IMR-90 (cell line): ENCODE results near the gene SFTA2. TPM values are rescaled to one million over a fixed set of nuclear protein-coding genes. Genes with fewer than 3 reads are reported as not detected.

ENCODE experiments used
- ATAC-seq: fragments of 200-7000 bp; cut with Tn5 transposase; 2 replicates; pipeline ENCODE4 v1.9.1; 2020; ENCODE audit warnings: low read depth, mild to moderate bottlenecking, moderate library complexity
- BruUV-seq: library from RNA; stranded (reverse); fragments of 400-500 nt; replicated peaks from 2 replicates; lab custom pipeline; 2021; lab: Mats Ljungman, UMichigan
- CTCF ChIA-PET: fragments of 300-600 bp; formaldehyde crosslinking; extraction: SDS; loops from one replicate; lab custom pipeline; 2021; ENCODE audit warnings: antibody characterized with exemption; lab: Yijun Ruan, JAX
- POLR2A ChIA-PET: fragments of 300-600 bp; sonication (Branson Sonifier 250); formaldehyde crosslinking; loops from one replicate; lab custom pipeline; 2022; ENCODE audit warnings: antibody characterized with exemption; ENCODE audit not compliant: unreplicated experiment; lab: Charles Lee
- DNase-seq: peaks from one replicate; pipeline ENCODE4 v3.0.0; 2013
- H2AFZ ChIP-seq: replicated peaks from 2 replicates; pipeline ENCODE3; 2013; ENCODE audit warnings: low read length, mild to moderate bottlenecking; ENCODE audit not compliant: poor library complexity
- H2AK5ac ChIP-seq: 2 replicates; pipeline ENCODE4 v1.6.1; 2013; ENCODE audit warnings: low read depth, low read length, inconsistent platforms
- H2AK9ac ChIP-seq: replicated peaks from 2 replicates; pipeline ENCODE3; 2013; ENCODE audit warnings: mild to moderate bottlenecking, low read depth, low read length, moderate library complexity; ENCODE audit not compliant: poor library complexity
- H2BK120ac ChIP-seq: 2 replicates; pipeline ENCODE4 v1.6.1; 2013; ENCODE audit warnings: low read depth, low read length, inconsistent platforms
- H2BK15ac ChIP-seq: 3 replicates; pipeline ENCODE4 v1.6.1; 2013; ENCODE audit warnings: low read depth, low read length, inconsistent platforms
- H2BK20ac ChIP-seq: 2 replicates; pipeline ENCODE4 v1.6.1; 2013; ENCODE audit warnings: low read depth, mild to moderate bottlenecking, inconsistent platforms, low read length, moderate library complexity
- H2BK5ac ChIP-seq: 2 replicates; pipeline ENCODE4 v1.6.1; 2013; ENCODE audit warnings: mild to moderate bottlenecking, low read depth, low read length, inconsistent platforms; ENCODE audit not compliant: poor library complexity, severe bottlenecking
- H3K14ac ChIP-seq: replicated peaks from 2 replicates; pipeline ENCODE4 v1.6.1; 2013; ENCODE audit warnings: low read depth, low read length, inconsistent platforms
- H3K18ac ChIP-seq: 2 replicates; pipeline ENCODE4 v1.6.1; 2013; ENCODE audit warnings: low read depth, low read length, control low read depth
- H3K23ac ChIP-seq: 2 replicates; pipeline ENCODE4 v1.6.1; 2013; ENCODE audit warnings: low read depth, low read length, inconsistent platforms
- H3K27ac ChIP-seq: 2 replicates; pipeline ENCODE4 v1.5.1; 2013; ENCODE audit warnings: mild to moderate bottlenecking, control low read depth, low read length; ENCODE audit not compliant: insufficient read depth
- H3K27me3 ChIP-seq: 2 replicates; pipeline ENCODE4 v1.6.1; 2013; ENCODE audit warnings: low read length; ENCODE audit not compliant: control insufficient read depth, insufficient read depth
- H3K36me3 ChIP-seq: 2 replicates; pipeline ENCODE4 v1.6.1; 2013; ENCODE audit warnings: low read length, mixed read lengths; ENCODE audit not compliant: control insufficient read depth, insufficient read depth
- H3K4ac ChIP-seq: 2 replicates; pipeline ENCODE4 v1.6.1; 2013; ENCODE audit warnings: low read depth, low read length, inconsistent platforms
- H3K4me1 ChIP-seq: 2 replicates; pipeline ENCODE4 v1.6.1; 2013; ENCODE audit warnings: low read length, mixed read lengths; ENCODE audit not compliant: control insufficient read depth, insufficient read depth
- H3K4me2 ChIP-seq: 2 replicates; pipeline ENCODE4 v1.6.1; 2013; ENCODE audit warnings: low read depth, mild to moderate bottlenecking, control low read depth, low read length, moderate library complexity
- H3K4me3 ChIP-seq: 2 replicates; pipeline ENCODE4 v1.5.1; 2013; ENCODE audit warnings: low read depth, mild to moderate bottlenecking, control low read depth, low read length, moderate library complexity; ENCODE audit not compliant: insufficient read depth
- H3K56ac ChIP-seq: 2 replicates; pipeline ENCODE4 v1.6.1; 2013; ENCODE audit warnings: low read length, inconsistent platforms; ENCODE audit not compliant: insufficient read depth; ENCODE audit errors: extremely low read depth
- H3K79me1 ChIP-seq, 2 experiments: 2 replicates each; pipeline ENCODE4 v1.6.1; 2013; ENCODE audit warnings: low read length in 2 of 2, inconsistent platforms in 1 of 2, low read depth in 1 of 2
- H3K9ac ChIP-seq: 2 replicates; pipeline ENCODE4 v1.6.1; 2013; ENCODE audit warnings: low read depth, low read length, control low read depth
- H3K9me1 ChIP-seq: 2 replicates; pipeline ENCODE4 v1.6.1; 2013; ENCODE audit warnings: low read length, inconsistent platforms; ENCODE audit not compliant: insufficient read depth
- H3K9me3 ChIP-seq: 2 replicates; pipeline ENCODE4 v1.6.1; 2013; ENCODE audit warnings: low read length; ENCODE audit not compliant: control insufficient read depth, insufficient read depth
- H4K20me1 ChIP-seq: 2 replicates; pipeline ENCODE4 v1.6.1; 2013; ENCODE audit warnings: low read length, inconsistent platforms; ENCODE audit not compliant: insufficient read depth
- H4K5ac ChIP-seq: 2 replicates; pipeline ENCODE4 v1.6.1; 2013; ENCODE audit warnings: mild to moderate bottlenecking, low read depth, low read length, control low read depth
- H4K8ac ChIP-seq, 2 experiments: 2 replicates each; pipeline ENCODE4 v1.6.1; 2013; ENCODE audit warnings: low read depth in 2 of 2, low read length in 2 of 2, control low read depth in 1 of 2, inconsistent platforms in 1 of 2
- H4K91ac ChIP-seq: 2 replicates; pipeline ENCODE4 v1.6.1; 2013; ENCODE audit warnings: low read depth, low read length, inconsistent platforms; ENCODE audit not compliant: insufficient read depth
- BHLHE40 ChIP-seq: fragments of 150-350 bp; IDR thresholded peaks from 2 replicates; pipeline ENCODE4 v1.6.1; 2016; ENCODE audit warnings: mild to moderate bottlenecking, low read depth, low read length
- CEBPB ChIP-seq: IDR thresholded peaks from 2 replicates; pipeline ENCODE4 v1.6.1; 2012; ENCODE audit warnings: low read depth, low read length, improper control_type of control experiment
- CHD1 ChIP-seq: IDR thresholded peaks from 2 replicates; pipeline ENCODE4 v1.6.1; 2012; ENCODE audit warnings: low read depth, low read length, improper control_type of control experiment
- ELK1 ChIP-seq: fragments of 150-350 bp; IDR thresholded peaks from 2 replicates; pipeline ENCODE4 v1.6.1; 2016; ENCODE audit warnings: low read depth, mild to moderate bottlenecking, low read length, moderate library complexity, borderline replicate concordance
- FOS ChIP-seq: fragments of 150-350 bp; IDR thresholded peaks from 2 replicates; pipeline ENCODE4 v1.6.1; 2016; ENCODE audit warnings: low read depth, low read length
- MAFK ChIP-seq: IDR thresholded peaks from 2 replicates; pipeline ENCODE4 v1.6.1; 2012; ENCODE audit warnings: low read depth, low read length, improper control_type of control experiment
- MAZ ChIP-seq: IDR thresholded peaks from 2 replicates; pipeline ENCODE4 v1.6.1; 2012; ENCODE audit warnings: low read depth, mild to moderate bottlenecking, low read length, improper control_type of control experiment, moderate library complexity, borderline replicate concordance
- MXI1 ChIP-seq: IDR thresholded peaks from 2 replicates; pipeline ENCODE4 v1.6.1; 2012; ENCODE audit warnings: low read depth, mild to moderate bottlenecking, low read length, moderate library complexity, borderline replicate concordance
- NFE2L2 ChIP-seq: fragments of 150-350 bp; IDR thresholded peaks from 2 replicates; pipeline ENCODE4 v1.6.1; 2016; ENCODE audit warnings: low read depth, mild to moderate bottlenecking, low read length
- POLR2A ChIP-seq: IDR thresholded peaks from 2 replicates; pipeline ENCODE4 v1.6.1; 2012; ENCODE audit warnings: mild to moderate bottlenecking, low read depth, low read length
- RAD21 ChIP-seq: IDR thresholded peaks from 2 replicates; pipeline ENCODE4 v1.6.1; 2012; ENCODE audit warnings: low read length, improper control_type of control experiment
- RCOR1 ChIP-seq: IDR thresholded peaks from 2 replicates; pipeline ENCODE4 v1.6.1; 2012; ENCODE audit warnings: mild to moderate bottlenecking, low read length, improper control_type of control experiment; ENCODE audit not compliant: insufficient replicate concordance
- RFX5 ChIP-seq: IDR thresholded peaks from 2 replicates; pipeline ENCODE4 v1.8.0; 2012; ENCODE audit warnings: low read depth, mild to moderate bottlenecking, low read length, moderate library complexity
- SMC3 ChIP-seq: fragments of 150-350 bp; IDR thresholded peaks from 2 replicates; pipeline ENCODE4 v1.6.1; 2016; ENCODE audit warnings: low read depth, mild to moderate bottlenecking, antibody characterized with exemption, low read length, moderate library complexity
- WGBS, 2 experiments: methylation state at CpG; one replicate each; pipeline versions ENCODE4 v1.1.5 to v1.1.7; 2013; ENCODE audit warnings: missing lambda C conversion rate in 2 of 2; ENCODE audit not compliant: insufficient read length in 1 of 2; ENCODE audit errors: extremely low coverage in 2 of 2; 5-methylcytosine and 5-hydroxymethylcytosine counted together
- dilution Hi-C: fragments of 300-500 bp; cut with HindIII; formaldehyde crosslinking; loops from one replicate; pipeline ENCODE4 v1.14.3; 2018; ENCODE audit warnings: low sequenced_read_pairs; ENCODE audit not compliant: unreplicated experiment
- in situ Hi-C: fragments of 300-500 bp; cut with MboI; formaldehyde crosslinking; loops from 3 replicates; pipeline ENCODE4 v1.14.3; 2019; ENCODE audit warnings: low sequenced_read_pairs, inconsistent platforms, mixed read lengths
- intact Hi-C: fragments of 100-400 bp; cut with micrococcal nuclease; formaldehyde crosslinking; loops from 2 replicates; pipeline ENCODE4 v1.10.0; 2022
- polyA plus RNA-seq, 3 experiments: library from polyadenylated mRNA; depleted of rRNA; stranded (reverse); fragments of >200 nt; gene quantifications; 2 replicates each; pipeline ENCODE4 v1.2.3, GENCODE V29; 2012; ENCODE audit warnings: low replicate concordance in 1 of 3
- total RNA-seq: library from RNA; depleted of rRNA; stranded (reverse); fragments of >200 nt; gene quantifications from 2 replicates; pipeline ENCODE4 v1.2.3, GENCODE V29; 2012
- TF ChIP-seq, protein P1 (sequence below): conservative IDR thresholded peaks from 2 replicates; pipeline ENCODE4 v1.5.1; 2012; ENCODE audit warnings: mild to moderate bottlenecking, low read depth, low read length, improper control_type of control experiment
- TF ChIP-seq, protein P2 (sequence below): fragments of 150-350 bp; IDR thresholded peaks from 2 replicates; pipeline ENCODE4 v1.6.1; 2017; ENCODE audit warnings: mild to moderate bottlenecking, antibody characterized with exemption, low read length, low read depth

The SFTA2 gene
- total and polyA plus RNA-seq, 2 of the 4 experiments (the other 2 are of a cell fraction): not detected

GRCh38 chr6:30972816-30973215 is 40.8 kb upstream of the SFTA2 start:
- H3K9me3 ChIP-seq: no peaks in the 10 kb centered on the region
- H3K4me3 ChIP-seq: no peak overlapping the region
- no peak overlapping the region for H2BK20ac ChIP-seq
- H3K9ac ChIP-seq: no peak overlapping the region
- ATAC-seq (no peak), DNase-seq (no peak)
- H3K27ac ChIP-seq: no peak overlapping the region
- H3K36me3 ChIP-seq: no peaks in the 10 kb centered on the region
- BruUV-seq: no TSS peak
- H3K9me1 ChIP-seq: no peaks in the 10 kb centered on the region
- no peak overlapping the region for H2BK5ac ChIP-seq
- no peaks in the 10 kb centered on the region for H3K4me1 ChIP-seq
- WGBS, 2 experiments: no CpG with 5 or more reads among the region's 4 CpGs
- in situ Hi-C loops: no loop called here
- H2BK15ac ChIP-seq: no peak overlapping the region
- H4K20me1 ChIP-seq: no peaks in the 10 kb centered on the region
- H3K27me3 ChIP-seq: peaks cover 19% of the 10 kb centered on the region
- no peak overlapping the region for H4K5ac ChIP-seq
- H4K8ac ChIP-seq: no peak overlapping the region
- POLR2A ChIA-PET: no interaction called here
- no peak overlapping the region for H3K18ac ChIP-seq
- intact Hi-C loops: no loop called here
- H3K23ac ChIP-seq: no peak overlapping the region
- H4K91ac ChIP-seq: no peak overlapping the region
- no peak overlapping the region for H3K4ac ChIP-seq
- CTCF ChIA-PET: no interaction called here
- dilution Hi-C loops: no loop called here
- H3K56ac ChIP-seq: no peak overlapping the region
- TF ChIP-seq MAZ: no peak
- TF ChIP-seq MAFK: no peak
- TF ChIP-seq RFX5: no peak
- no peak for TF ChIP-seq POLR2A
- TF ChIP-seq, protein P1, sequence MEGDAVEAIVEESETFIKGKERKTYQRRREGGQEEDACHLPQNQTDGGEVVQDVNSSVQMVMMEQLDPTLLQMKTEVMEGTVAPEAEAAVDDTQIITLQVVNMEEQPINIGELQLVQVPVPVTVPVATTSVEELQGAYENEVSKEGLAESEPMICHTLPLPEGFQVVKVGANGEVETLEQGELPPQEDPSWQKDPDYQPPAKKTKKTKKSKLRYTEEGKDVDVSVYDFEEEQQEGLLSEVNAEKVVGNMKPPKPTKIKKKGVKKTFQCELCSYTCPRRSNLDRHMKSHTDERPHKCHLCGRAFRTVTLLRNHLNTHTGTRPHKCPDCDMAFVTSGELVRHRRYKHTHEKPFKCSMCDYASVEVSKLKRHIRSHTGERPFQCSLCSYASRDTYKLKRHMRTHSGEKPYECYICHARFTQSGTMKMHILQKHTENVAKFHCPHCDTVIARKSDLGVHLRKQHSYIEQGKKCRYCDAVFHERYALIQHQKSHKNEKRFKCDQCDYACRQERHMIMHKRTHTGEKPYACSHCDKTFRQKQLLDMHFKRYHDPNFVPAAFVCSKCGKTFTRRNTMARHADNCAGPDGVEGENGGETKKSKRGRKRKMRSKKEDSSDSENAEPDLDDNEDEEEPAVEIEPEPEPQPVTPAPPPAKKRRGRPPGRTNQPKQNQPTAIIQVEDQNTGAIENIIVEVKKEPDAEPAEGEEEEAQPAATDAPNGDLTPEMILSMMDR: no peak
- no peak for TF ChIP-seq RCOR1
- TF ChIP-seq, protein P2, sequence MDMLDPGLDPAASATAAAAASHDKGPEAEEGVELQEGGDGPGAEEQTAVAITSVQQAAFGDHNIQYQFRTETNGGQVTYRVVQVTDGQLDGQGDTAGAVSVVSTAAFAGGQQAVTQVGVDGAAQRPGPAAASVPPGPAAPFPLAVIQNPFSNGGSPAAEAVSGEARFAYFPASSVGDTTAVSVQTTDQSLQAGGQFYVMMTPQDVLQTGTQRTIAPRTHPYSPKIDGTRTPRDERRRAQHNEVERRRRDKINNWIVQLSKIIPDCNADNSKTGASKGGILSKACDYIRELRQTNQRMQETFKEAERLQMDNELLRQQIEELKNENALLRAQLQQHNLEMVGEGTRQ: no peak
- no peak for TF ChIP-seq FOS
- TF ChIP-seq NFE2L2: no peak
- no peak for TF ChIP-seq ELK1
- TF ChIP-seq RAD21: no peak
- TF ChIP-seq SMC3: no peak
- TF ChIP-seq CHD1: no peak
- no peak for TF ChIP-seq BHLHE40
- no peak for TF ChIP-seq MXI1
- TF ChIP-seq CEBPB: no peak
- no peak overlapping the region for H3K14ac ChIP-seq
- no peak overlapping the region for H2AFZ ChIP-seq
- no peaks in the 10 kb centered on the region for H3K79me1 ChIP-seq
- H3K4me2 ChIP-seq: no peak overlapping the region
- H2AK5ac ChIP-seq: no peak overlapping the region
- H2BK120ac ChIP-seq: no peak overlapping the region
- peak overlapping the region; percentile 5 for H2AK9ac ChIP-seq
